Epidermal melanocyte (primary cell): ENCODE data around the gene GORASP2.

ENCODE experiments used
- DNase-seq: peaks from one replicate; pipeline ENCODE4 v3.0.0; 2011; ENCODE audit warnings: low spot score; ENCODE audit not compliant: insufficient read length

The GORASP2 gene

GRCh38 chr2:170996316-170996715, 67.3 kb downstream of the GORASP2 start:
- DNase-seq, result no peak

GRCh38 chr2:170997893-170998597, 69.0 kb downstream of the GORASP2 start:
- no peak for DNase-seq

GRCh38 chr2:170999654-171000053, 70.6 kb downstream of the GORASP2 start:
- DNase-seq, result no peak

GRCh38 chr2:171004363-171004762, 75.3 kb downstream of the GORASP2 start:
- DNase-seq, result no peak

- no peak for DNase-seq
These were observed 75.8 kb downstream of the GORASP2 start for GRCh38 chr2:171004833-171005232.

GRCh38 chr2:171008550-171009205, 79.6 kb downstream of the GORASP2 start:
- DNase-seq, result no peak

GRCh38 chr2:171009386-171009785, 80.3 kb downstream of the GORASP2 start:
- no peak for DNase-seq

GRCh38 chr2:171013851-171014250, 84.8 kb downstream of the GORASP2 start:
- no peak for DNase-seq

GRCh38 chr2:171016125-171016524, 87.1 kb downstream of the GORASP2 start:
- DNase-seq, result no peak
